Spleen (tissue), 11 donors: ENCODE data around the gene DSC1. TPM values are rescaled to one million over a fixed set of nuclear protein-coding genes. Genes with fewer than 3 reads are reported as not detected.

ENCODE experiments used
- DNase-seq: peaks from one replicate; pipeline ENCODE4 v3.0.0-alpha.2; 2020
- H3K27ac ChIP-seq, 8 donors: fragments of 200-600 bp; sonication (generic) in 7 of 8; 1 replicate in 4 of 8; 2 replicates in 4 of 8; pipeline versions ENCODE4 v1.5.0 to v1.8.0; 2016 to 2021; ENCODE audit warnings: inconsistent platforms in 4 of 8, mild to moderate bottlenecking in 4 of 8, moderate library complexity in 1 of 8
- H3K27me3 ChIP-seq, 7 donors: fragments of 200-600 bp; sonication (generic) in 6 of 7; replicated peaks in 1 of 7; 1 replicate in 4 of 7; 2 replicates in 3 of 7; pipeline versions ENCODE4 v1.5.0 to v1.8.0; 2016 to 2021; ENCODE audit warnings: inconsistent platforms in 3 of 7, mild to moderate bottlenecking in 1 of 7
- H3K36me3 ChIP-seq, 6 donors: fragments of 200-600 bp; sonication (generic) in 5 of 6; 1 replicate in 4 of 6; 2 replicates in 2 of 6; pipeline versions ENCODE4 v1.5.0 to v1.8.0; 2016 to 2021; ENCODE audit warnings: inconsistent platforms in 2 of 6
- H3K4me1 ChIP-seq, 6 donors: fragments of 200-600 bp; sonication (generic) in 5 of 6; 1 replicate in 3 of 6; 2 replicates in 3 of 6; pipeline versions ENCODE4 v1.5.0 to v1.8.0; 2016 to 2021; ENCODE audit warnings: inconsistent platforms in 3 of 6
- H3K4me3 ChIP-seq, 8 donors: fragments of 200-600 bp; sonication (generic) in 7 of 8; 1 replicate in 4 of 8; 2 replicates in 4 of 8; pipeline versions ENCODE4 v1.5.0 to v1.8.0; 2016 to 2021; ENCODE audit warnings: inconsistent platforms in 4 of 8, mild to moderate bottlenecking in 4 of 8, moderate library complexity in 2 of 8
- H3K9me3 ChIP-seq, 8 donors: fragments of 200-600 bp; sonication (generic) in 7 of 8; 1 replicate in 4 of 8; 2 replicates in 4 of 8; pipeline versions ENCODE4 v1.5.0 to v1.8.0; 2016 to 2021; ENCODE audit warnings: inconsistent platforms in 4 of 8
- POLR2A ChIP-seq, 3 donors: fragments of 450-650 bp; IDR thresholded peaks; one replicate each; pipeline ENCODE4 v1.5.1; 2017; ENCODE audit warnings: antibody characterized with exemption in 3 of 3, mild to moderate bottlenecking in 1 of 3
- POLR2AphosphoS5 ChIP-seq, 3 donors: sonication (generic); formaldehyde crosslinking; IDR thresholded peaks; one replicate each; pipeline ENCODE4 v1.5.1; 2017; ENCODE audit warnings: antibody characterized with exemption in 3 of 3
- WGBS, 5 donors: extraction: QIAGEN DNeasy Blood & Tissue Kit in 3 of 5; methylation state at CpG; one replicate each; pipeline versions ENCODE4 v1.1.5 to v1.1.7; 2013 to 2018; 5-methylcytosine and 5-hydroxymethylcytosine counted together
- intact Hi-C: fragments of 100-400 bp; cut with DNase I; formaldehyde crosslinking; loops from one replicate; pipeline ENCODE4 v1.15.0; 2023; ENCODE audit warnings: low total_unique reads
- polyA plus RNA-seq, 3 donors: library from polyadenylated mRNA; stranded (reverse); fragments of 200-250 nt; gene quantifications; one replicate each; pipeline ENCODE4 v1.2.1, GENCODE V29; 2013
- total RNA-seq, 7 donors: library from RNA; depleted of rRNA in 3 of 7; stranded (reverse); fragments of >200 nt in 3 of 7; fragmentation: NEBNext Ultra II Directional in 4 of 7; extraction: Animal tissue kit (Norgen Biotek cat#: 25700) in 4 of 7; gene quantifications; one replicate each; pipeline versions ENCODE4 v1.1.0 to v1.2.1, GENCODE V29; 2016 to 2021
- TF ChIP-seq, protein P1 (sequence below), 11 experiments: fragments of 200-600 bp in 7 of 11; fragments of 450-650 bp in 4 of 11; sonication (generic) in 4 of 11; IDR thresholded peaks in 8 of 11; conservative IDR thresholded peaks in 3 of 11; 1 replicate in 7 of 11; 2 replicates in 4 of 11; pipeline versions ENCODE4 v1.4.0 to v1.8.0; 2016 to 2021; ENCODE audit warnings: antibody characterized with exemption in 11 of 11, inconsistent platforms in 4 of 11, mild to moderate bottlenecking in 1 of 11
- donor health status: healthy with polysubstance abuse.
- donor health status: DM: no; HTN: no; CAD: no; lungs with moderate emphysema.
- donor health status: DM: no; HTN: no; CAD: no.
- donor health status: Bipolar disorder and iron deficiency.
- donor health status: healthy.
- donor health status: DM: no; HTN: no; CAD: no.
- donor health status: DM: yes; HTN: yes; CAD: no.

DSC1 gene
- total and polyA plus RNA-seq, 10 donors, result 0.11 to 0.27 (median 0.23) TPM; not detected in 7

DNA sequence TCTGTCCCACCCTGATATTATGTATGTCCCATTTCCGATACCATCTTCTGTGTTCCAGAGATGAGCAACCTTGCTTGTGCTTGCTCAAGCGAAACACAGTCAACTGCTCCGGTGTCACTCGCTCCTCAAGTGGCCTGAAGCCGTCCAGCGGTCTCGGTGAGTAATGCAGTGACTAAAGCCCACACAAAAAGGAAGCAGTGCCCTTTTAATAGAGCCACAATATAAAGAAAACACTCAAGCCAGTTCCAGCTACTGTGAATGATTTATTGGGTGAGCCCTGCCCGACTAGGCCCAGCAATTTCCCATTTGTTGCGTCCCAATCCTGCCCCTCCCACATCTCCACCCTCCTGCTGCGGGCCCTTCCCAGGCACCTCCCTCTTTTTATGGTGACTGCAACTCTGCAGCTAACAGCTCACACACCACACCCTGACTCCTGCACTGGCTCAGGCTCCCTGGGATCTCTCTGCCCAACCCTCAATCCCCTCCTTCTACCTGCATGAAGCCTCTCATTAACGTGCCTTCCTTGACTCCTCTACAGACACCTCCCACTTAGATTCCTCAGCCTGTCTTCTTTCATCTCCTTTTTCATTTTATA lies 44.2 kb upstream of the DSC1 start:
- H3K27me3 ChIP-seq, result no peaks in the 10 kb centered on the region
- no peak for DNase-seq
- no peak overlapping the region for H3K4me3 ChIP-seq
- TF ChIP-seq POLR2A (IDR thresholded peaks at IDR 0.05), result no peak
- no peaks in the 10 kb centered on the region for H3K36me3 ChIP-seq
- peaks cover 0 to 23% (median 3%) of the 10 kb centered on the region in 6 donors for H3K4me1 ChIP-seq
- H3K27ac ChIP-seq, result peak overlapping the region in 1 of 8 donors; percentile 27
- H3K9me3 ChIP-seq, result peaks cover 0 to 4% (median 0%) of the 10 kb centered on the region in 8 donors
- 12 to 28% (median 19%) methylated on average over 11 of the region's 11 CpGs for WGBS, 5 donors
- intact Hi-C loops, result no loop called here

DNA sequence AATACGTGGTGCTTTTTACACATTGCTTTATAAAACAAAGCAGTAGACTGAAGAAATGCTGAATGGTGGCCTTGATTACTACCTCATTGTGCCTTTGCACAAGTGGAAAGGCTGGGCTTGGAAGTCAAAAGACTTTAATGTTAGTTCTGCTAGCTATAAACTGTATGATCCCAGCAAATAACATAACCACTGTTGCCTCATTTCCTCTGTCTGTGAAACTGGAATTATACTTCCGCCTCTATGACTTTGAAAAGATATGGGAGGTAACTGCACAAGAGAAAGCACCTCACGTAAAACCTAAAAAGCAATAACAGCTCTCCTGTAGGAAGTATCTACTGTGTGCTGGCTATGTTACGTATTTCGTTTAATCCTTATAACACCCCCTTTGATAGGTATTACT lies 43.4 kb upstream of the DSC1 start:
- intact Hi-C loops, result no loop called here
- no peak overlapping the region for H3K4me3 ChIP-seq
- peaks cover 0 to 23% (median 3%) of the 10 kb centered on the region in 6 donors for H3K4me1 ChIP-seq
- DNase-seq, result no peak
- H3K27me3 ChIP-seq, result no peaks in the 10 kb centered on the region
- H3K27ac ChIP-seq, result peak overlapping the region in 2 of 8 donors; percentile 19 to 27
- WGBS, 5 donors, result 54 to 84% (median 71%) methylated on average over 5 of the region's 5 CpGs
- H3K36me3 ChIP-seq, result no peaks in the 10 kb centered on the region
- peaks cover 0 to 4% (median 0%) of the 10 kb centered on the region in 8 donors for H3K9me3 ChIP-seq
- TF ChIP-seq POLR2AphosphoS5 (IDR thresholded peaks at IDR 0.05), result no peak
- TF ChIP-seq, protein P1, sequence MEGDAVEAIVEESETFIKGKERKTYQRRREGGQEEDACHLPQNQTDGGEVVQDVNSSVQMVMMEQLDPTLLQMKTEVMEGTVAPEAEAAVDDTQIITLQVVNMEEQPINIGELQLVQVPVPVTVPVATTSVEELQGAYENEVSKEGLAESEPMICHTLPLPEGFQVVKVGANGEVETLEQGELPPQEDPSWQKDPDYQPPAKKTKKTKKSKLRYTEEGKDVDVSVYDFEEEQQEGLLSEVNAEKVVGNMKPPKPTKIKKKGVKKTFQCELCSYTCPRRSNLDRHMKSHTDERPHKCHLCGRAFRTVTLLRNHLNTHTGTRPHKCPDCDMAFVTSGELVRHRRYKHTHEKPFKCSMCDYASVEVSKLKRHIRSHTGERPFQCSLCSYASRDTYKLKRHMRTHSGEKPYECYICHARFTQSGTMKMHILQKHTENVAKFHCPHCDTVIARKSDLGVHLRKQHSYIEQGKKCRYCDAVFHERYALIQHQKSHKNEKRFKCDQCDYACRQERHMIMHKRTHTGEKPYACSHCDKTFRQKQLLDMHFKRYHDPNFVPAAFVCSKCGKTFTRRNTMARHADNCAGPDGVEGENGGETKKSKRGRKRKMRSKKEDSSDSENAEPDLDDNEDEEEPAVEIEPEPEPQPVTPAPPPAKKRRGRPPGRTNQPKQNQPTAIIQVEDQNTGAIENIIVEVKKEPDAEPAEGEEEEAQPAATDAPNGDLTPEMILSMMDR (IDR thresholded peaks at IDR 0.05 in 8 of 11, conservative IDR thresholded peaks at IDR 0.05 in 3 of 11), result no peak
- TF ChIP-seq POLR2A (IDR thresholded peaks at IDR 0.05), result no peak

DNA sequence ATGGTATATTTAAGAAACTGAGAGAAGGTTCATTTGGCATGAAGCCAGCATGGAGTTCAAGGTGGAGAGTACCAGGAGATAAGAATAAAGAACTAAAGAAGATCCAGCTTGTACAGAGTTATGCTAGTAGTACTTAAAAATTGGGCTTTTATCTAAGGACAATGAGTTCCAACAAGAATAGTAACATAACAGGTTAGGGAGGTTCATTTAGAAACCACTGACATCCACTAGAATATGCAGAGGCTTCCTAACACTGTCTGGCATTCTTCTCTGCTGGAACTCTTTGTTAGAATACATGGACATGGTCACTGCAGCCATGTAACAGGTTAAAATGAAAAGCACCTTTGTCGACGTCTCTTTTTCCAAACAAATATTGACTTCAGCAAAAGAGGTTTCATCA lies 42.6 kb upstream of the DSC1 start:
- peaks cover 0 to 23% (median 3%) of the 10 kb centered on the region in 6 donors for H3K4me1 ChIP-seq
- H3K27ac ChIP-seq, result no peak overlapping the region
- H3K9me3 ChIP-seq, result peaks cover 0 to 4% (median 0%) of the 10 kb centered on the region in 8 donors
- H3K36me3 ChIP-seq, result no peaks in the 10 kb centered on the region
- no peak for DNase-seq
- 84 to 95% (median 90%) methylated on average over 2 of the region's 2 CpGs for WGBS, 5 donors
- TF ChIP-seq, protein P1 (IDR thresholded peaks at IDR 0.05 in 8 of 11, conservative IDR thresholded peaks at IDR 0.05 in 3 of 11), result no peak
- no peak for TF ChIP-seq POLR2A (IDR thresholded peaks at IDR 0.05)
- no peak for TF ChIP-seq POLR2AphosphoS5 (IDR thresholded peaks at IDR 0.05)
- H3K4me3 ChIP-seq, result no peak overlapping the region
- intact Hi-C loops, result no loop called here
- no peaks in the 10 kb centered on the region for H3K27me3 ChIP-seq

DNA sequence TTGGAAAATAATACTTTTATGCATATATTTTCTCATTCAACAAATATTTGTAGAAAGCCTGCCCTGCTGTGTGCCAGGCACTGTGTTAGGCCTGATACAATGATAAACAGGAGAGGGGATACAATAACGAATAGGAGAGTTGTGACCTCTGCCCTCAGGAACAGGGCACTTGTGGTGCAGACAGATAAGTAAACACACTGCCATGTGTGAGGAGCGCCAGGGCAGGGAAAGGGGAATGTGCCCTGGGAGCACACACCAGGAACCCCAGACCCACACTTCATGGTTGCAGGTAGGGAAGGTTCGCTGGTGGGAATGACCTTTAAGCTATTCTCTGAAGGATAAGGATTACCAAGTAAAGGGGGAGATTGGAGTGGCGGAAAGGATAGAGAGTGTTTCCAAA lies 42.2 kb upstream of the DSC1 start:
- intact Hi-C loops, result no loop called here
- Histone ChIP-seq H3K4me3 (no peak overlapping the region), H3K9me3 (no peaks in the 10 kb centered on the region), H3K27me3 (no peaks in the 10 kb centered on the region), H3K4me1 (peaks cover 0 to 23% (median 3%) of the 10 kb centered on the region in 6 donors), H3K36me3 (no peaks in the 10 kb centered on the region), H3K27ac (no peak overlapping the region)
- no peak for DNase-seq
- WGBS, 5 donors, result 70 to 85% (median 76%) methylated on average over 4 of the region's 4 CpGs
- TF ChIP-seq, protein P1 (IDR thresholded peaks at IDR 0.05 in 8 of 11, conservative IDR thresholded peaks at IDR 0.05 in 3 of 11), result no peak
- no peak for TF ChIP-seq POLR2AphosphoS5 (IDR thresholded peaks at IDR 0.05)
- TF ChIP-seq POLR2A (IDR thresholded peaks at IDR 0.05), result no peak
